ENCODE data around the gene ARHGEF16. TPM values are rescaled to one million over a fixed set of nuclear protein-coding genes. Genes with fewer than 3 reads are reported as not detected.

Gene ARHGEF16
- total RNA-seq, 1 donor from 2014 or later = not detected

DNA sequence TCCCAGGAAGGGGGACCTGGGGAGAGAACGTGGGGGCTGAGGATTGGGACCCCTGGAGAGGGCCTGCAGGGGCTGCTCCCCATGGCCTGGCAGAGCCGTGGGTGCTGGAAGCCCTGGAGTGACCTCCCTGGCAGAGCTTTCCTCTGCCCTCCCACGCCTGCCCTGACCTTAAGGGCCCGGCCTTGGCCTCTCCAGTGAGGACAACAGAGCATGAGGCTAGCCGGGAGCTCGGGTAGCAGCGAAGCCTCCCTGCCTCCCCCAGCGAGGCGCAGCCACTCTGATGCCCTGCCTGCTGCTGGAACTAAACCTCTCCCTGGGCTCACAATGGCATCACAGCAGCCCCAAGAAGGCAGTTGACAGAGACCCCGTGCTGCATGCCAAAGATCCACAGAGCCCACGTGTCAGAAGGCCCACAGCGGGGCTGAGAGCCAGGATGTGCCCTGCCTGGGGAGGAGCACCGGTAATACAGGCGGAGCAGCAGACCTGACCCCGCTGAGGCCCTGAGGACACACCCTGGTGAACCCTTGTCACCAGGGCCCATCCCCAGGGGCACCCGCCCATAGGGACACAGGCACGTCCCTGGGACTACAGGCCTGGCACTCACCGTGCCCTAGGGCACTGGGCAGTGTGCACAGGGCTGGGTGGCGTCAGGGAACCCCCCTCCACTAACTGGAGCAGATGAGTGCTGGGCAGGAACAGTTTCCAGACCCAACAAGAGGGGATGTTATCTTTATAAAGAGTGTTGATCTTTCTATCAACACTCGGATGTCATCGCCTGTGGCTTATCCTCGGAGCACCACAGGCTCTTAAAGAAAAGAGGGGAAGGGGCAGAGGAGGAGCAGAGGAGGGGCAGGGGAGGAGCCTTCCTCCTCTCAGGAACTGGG, 48.4 kb downstream of the ARHGEF16 start:
- no peaks in the 10 kb centered on the region for H3K9me3 ChIP-seq
- H3K4me3 ChIP-seq = no peak overlapping the region
- TF ChIP-seq, protein P1, sequence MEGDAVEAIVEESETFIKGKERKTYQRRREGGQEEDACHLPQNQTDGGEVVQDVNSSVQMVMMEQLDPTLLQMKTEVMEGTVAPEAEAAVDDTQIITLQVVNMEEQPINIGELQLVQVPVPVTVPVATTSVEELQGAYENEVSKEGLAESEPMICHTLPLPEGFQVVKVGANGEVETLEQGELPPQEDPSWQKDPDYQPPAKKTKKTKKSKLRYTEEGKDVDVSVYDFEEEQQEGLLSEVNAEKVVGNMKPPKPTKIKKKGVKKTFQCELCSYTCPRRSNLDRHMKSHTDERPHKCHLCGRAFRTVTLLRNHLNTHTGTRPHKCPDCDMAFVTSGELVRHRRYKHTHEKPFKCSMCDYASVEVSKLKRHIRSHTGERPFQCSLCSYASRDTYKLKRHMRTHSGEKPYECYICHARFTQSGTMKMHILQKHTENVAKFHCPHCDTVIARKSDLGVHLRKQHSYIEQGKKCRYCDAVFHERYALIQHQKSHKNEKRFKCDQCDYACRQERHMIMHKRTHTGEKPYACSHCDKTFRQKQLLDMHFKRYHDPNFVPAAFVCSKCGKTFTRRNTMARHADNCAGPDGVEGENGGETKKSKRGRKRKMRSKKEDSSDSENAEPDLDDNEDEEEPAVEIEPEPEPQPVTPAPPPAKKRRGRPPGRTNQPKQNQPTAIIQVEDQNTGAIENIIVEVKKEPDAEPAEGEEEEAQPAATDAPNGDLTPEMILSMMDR (IDR thresholded peaks at IDR 0.05) = no peak
- peaks cover 66 to 82% of the 10 kb centered on the region in 2 donors for H3K36me3 ChIP-seq
- no peaks in the 10 kb centered on the region for H3K27me3 ChIP-seq
- peak overlapping the region; percentile 19 to 87 for H3K27ac ChIP-seq
- DNase-seq (ENCODE audit: low spot score in 2 of 2) = no peak
- intact Hi-C loops (cut with DNase I) = no loop called here
- peaks cover 16 to 19% of the 10 kb centered on the region in 2 donors for H3K4me1 ChIP-seq

DNA sequence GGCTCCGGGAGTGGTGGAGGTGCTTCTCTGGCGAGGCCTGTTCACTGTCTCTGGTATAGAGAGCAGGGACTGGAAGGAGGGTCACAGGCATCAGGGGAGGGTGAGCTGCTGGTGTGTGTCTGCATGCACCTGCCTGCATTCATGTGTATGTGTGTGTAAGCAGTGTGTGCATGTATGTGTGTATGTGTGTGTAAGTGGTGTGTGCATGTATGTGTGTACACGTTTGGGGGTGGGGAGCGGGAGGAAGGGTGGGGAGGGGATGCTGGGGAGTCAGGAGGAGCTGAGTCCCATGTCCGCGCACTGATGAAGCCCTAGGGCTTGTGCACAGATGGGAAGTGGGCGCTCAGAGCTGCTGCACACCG, 49.0 kb downstream of the ARHGEF16 start:
- DNase-seq (ENCODE audit: low spot score in 2 of 2) = no peak
- Histone ChIP-seq H3K27me3 (no peaks in the 10 kb centered on the region), H3K36me3 (peaks cover 66 to 82% of the 10 kb centered on the region in 2 donors), H3K4me3 (no peak overlapping the region), H3K27ac (peak overlapping the region; percentile 62 to 87), H3K9me3 (no peaks in the 10 kb centered on the region), H3K4me1 (peaks cover 16 to 19% of the 10 kb centered on the region in 2 donors)
- TF ChIP-seq, protein P1 (IDR thresholded peaks at IDR 0.05) = no peak
- intact Hi-C loops (cut with DNase I) = no loop called here

GRCh38 chr1:3504151-3504821, 49.8 kb downstream of the ARHGEF16 start:
- no peaks in the 10 kb centered on the region for H3K27me3 ChIP-seq
- DNase-seq (ENCODE audit: low spot score in 2 of 2) = peak; percentile 55 to 93
- peak overlapping the region; percentile 62 to 87 for H3K27ac ChIP-seq
- peaks cover 65 to 83% of the 10 kb centered on the region in 2 donors for H3K36me3 ChIP-seq
- intact Hi-C loops (cut with DNase I) = loop anchor here (2.0 kb wide), 1 partner anchor 27 kb away; no protein-coding TSS in a partner anchor
- H3K9me3 ChIP-seq = no peaks in the 10 kb centered on the region
- H3K4me1 ChIP-seq = peaks cover 16 to 19% of the 10 kb centered on the region in 2 donors
- TF ChIP-seq, protein P1 (IDR thresholded peaks at IDR 0.05) = no peak
- no peak overlapping the region for H3K4me3 ChIP-seq

GRCh38 chr1:3504822-3505153, 50.3 kb downstream of the ARHGEF16 start:
- intact Hi-C loops (cut with DNase I) = loop anchor here (2.0 kb wide), 1 partner anchor 26 kb away; no protein-coding TSS in a partner anchor
- peaks cover 16 to 19% of the 10 kb centered on the region in 2 donors for H3K4me1 ChIP-seq
- no peak overlapping the region for H3K4me3 ChIP-seq
- no peak for DNase-seq (ENCODE audit: low spot score in 2 of 2)
- H3K27me3 ChIP-seq = no peaks in the 10 kb centered on the region
- H3K9me3 ChIP-seq = no peaks in the 10 kb centered on the region
- TF ChIP-seq, protein P1 (IDR thresholded peaks at IDR 0.05) = no peak
- peak overlapping the region; percentile 41 to 87 for H3K27ac ChIP-seq
- peaks cover 64 to 81% of the 10 kb centered on the region in 2 donors for H3K36me3 ChIP-seq

GRCh38 chr1:3505161-3505560, 50.7 kb downstream of the ARHGEF16 start:
- no peak for DNase-seq (ENCODE audit: low spot score in 2 of 2)

More at GRCh38 chr1:3505161-3505560, 50.7 kb downstream of the ARHGEF16 start:
- Histone ChIP-seq H3K36me3 (peaks cover 60 to 77% of the 10 kb centered on the region in 2 donors), H3K27ac (peak overlapping the region; percentile 41 to 87), H3K4me3 (no peak overlapping the region), H3K4me1 (peaks cover 16 to 19% of the 10 kb centered on the region in 2 donors), H3K27me3 (no peaks in the 10 kb centered on the region), H3K9me3 (no peaks in the 10 kb centered on the region)
- intact Hi-C loops (cut with DNase I) = loop anchor here (2.0 kb wide), 1 partner anchor 26 kb away; no protein-coding TSS in a partner anchor
- TF ChIP-seq, protein P1 (IDR thresholded peaks at IDR 0.05) = no peak
